B cell (primary cell): ENCODE measurements around the gene NELL1. TPM values are rescaled to one million over a fixed set of nuclear protein-coding genes. Genes with fewer than 3 reads are reported as not detected.

ENCODE experiments used
- ATAC-seq: fragments of 200-7000 bp; cut with Tn5 transposase; one replicate; pipeline ENCODE4 v1.10.0; 2021; ENCODE audit warnings: low read depth, mild to moderate bottlenecking, moderate number of reproducible peaks, moderate library complexity
- CTCF ChIA-PET: fragments of 350-600 bp; sonication (Branson Sonifier 250); formaldehyde crosslinking; loops from one replicate; lab custom pipeline; 2021; ENCODE audit warnings: antibody characterized with exemption, inconsistent platforms; lab: Charles Lee
- POLR2A ChIA-PET: fragments of 350-600 bp; sonication (Branson Sonifier 250); formaldehyde crosslinking; loops from one replicate; lab custom pipeline; 2021; ENCODE audit warnings: antibody characterized with exemption; lab: Charles Lee
- DNase-seq: peaks from one replicate; pipeline ENCODE4 v3.0.0; 2013
- H2AFZ ChIP-seq: 2 replicates; pipeline ENCODE4 v1.6.1; 2012; ENCODE audit warnings: mild to moderate bottlenecking, low read depth, low read length; ENCODE audit not compliant: insufficient read depth, poor library complexity, severe bottlenecking
- H3K27ac ChIP-seq, 2 donors: 1 replicate in 1 of 2; 2 replicates in 1 of 2; pipeline ENCODE4 v1.5.1; 2012 to 2013; ENCODE audit warnings: low read length in 2 of 2, mild to moderate bottlenecking in 2 of 2, moderate library complexity in 1 of 2
- H3K27me3 ChIP-seq, 4 experiments: fragments of 200-600 bp in 1 of 4; sonication (generic) in 1 of 4; replicated peaks in 1 of 4; 1 replicate in 2 of 4; 2 replicates in 2 of 4; pipeline versions ENCODE4 v1.6.1 to v1.7.0; 2013 to 2016; ENCODE audit warnings: low read length in 3 of 4, mild to moderate bottlenecking in 2 of 4, mixed read lengths in 1 of 4, moderate library complexity in 1 of 4; ENCODE audit not compliant: insufficient read depth in 4 of 4, control insufficient read depth in 3 of 4; ENCODE audit errors: control extremely low read depth in 1 of 4
- H3K36me3 ChIP-seq, 2 experiments: replicated peaks in 1 of 2; 1 replicate in 1 of 2; 2 replicates in 1 of 2; pipeline versions ENCODE4 v1.6.1 to v1.7.1; 2013; ENCODE audit warnings: low read length in 1 of 2; ENCODE audit not compliant: insufficient read depth in 2 of 2, control insufficient read depth in 1 of 2; ENCODE audit errors: control extremely low read depth in 1 of 2, extremely low read depth in 1 of 2
- H3K4me1 ChIP-seq, 2 donors: fragments of 200-600 bp in 1 of 2; sonication (generic) in 1 of 2; 1 replicate in 1 of 2; 2 replicates in 1 of 2; pipeline versions ENCODE4 v1.5.1 to v1.6.1; 2013 to 2017; ENCODE audit warnings: low read length in 2 of 2; ENCODE audit not compliant: control insufficient read depth in 2 of 2, insufficient read depth in 2 of 2
- H3K4me2 ChIP-seq: replicated peaks from 2 replicates; pipeline ENCODE3; 2012; ENCODE audit warnings: mild to moderate bottlenecking, low read depth, low read length; ENCODE audit not compliant: poor library complexity, severe bottlenecking
- H3K4me3 ChIP-seq, 5 experiments: fragments of 200-600 bp in 1 of 5; sonication (generic) in 1 of 5; 1 replicate in 3 of 5; 2 replicates in 2 of 5; pipeline versions ENCODE4 v1.5.1 to v1.7.0; 2011 to 2016; ENCODE audit warnings: low read length in 4 of 5, mild to moderate bottlenecking in 4 of 5, low read depth in 2 of 5, control low read depth in 1 of 5, moderate library complexity in 1 of 5; ENCODE audit not compliant: insufficient read depth in 1 of 5; ENCODE audit errors: control extremely low read depth in 1 of 5, extremely low read depth in 1 of 5
- H3K79me2 ChIP-seq: fragments of 200-600 bp; sonication (generic); one replicate; pipeline ENCODE4 v1.6.0; 2016; ENCODE audit warnings: low read length; ENCODE audit not compliant: control insufficient read depth, insufficient read depth
- H3K9ac ChIP-seq: fragments of 200-600 bp; sonication (generic); 2 replicates; pipeline ENCODE4 v1.6.1; 2017; ENCODE audit warnings: mild to moderate bottlenecking, low read length, moderate library complexity
- H3K9me3 ChIP-seq, 3 donors: one replicate each; pipeline versions ENCODE4 v1.6.1 to v1.7.1; 2013; ENCODE audit warnings: low read length in 2 of 3; ENCODE audit not compliant: control insufficient read depth in 2 of 3, insufficient read depth in 1 of 3; ENCODE audit errors: control extremely low read depth in 1 of 3
- H4K20me1 ChIP-seq: 2 replicates; pipeline ENCODE4 v1.6.0; 2012; ENCODE audit warnings: mild to moderate bottlenecking, low read length; ENCODE audit not compliant: insufficient read depth, control insufficient read depth, poor library complexity, severe bottlenecking
- H3K27ac Mint-ChIP-seq: one replicate; pipeline ENCODE4 v1.8.0; 2021; ENCODE audit warnings: mixed read lengths
- H3K27me3 Mint-ChIP-seq: one replicate; pipeline ENCODE4 v1.8.0; 2021; ENCODE audit warnings: mixed read lengths
- H3K4me1 Mint-ChIP-seq: one replicate; pipeline ENCODE4 v1.8.0; 2021; ENCODE audit warnings: mixed read lengths
- H3K4me3 Mint-ChIP-seq: one replicate; pipeline ENCODE4 v1.8.0; 2021; ENCODE audit warnings: mixed read lengths
- H3K9me3 Mint-ChIP-seq: one replicate; pipeline ENCODE4 v1.8.0; 2022; ENCODE audit warnings: mixed read lengths; ENCODE audit not compliant: insufficient read depth
- CTCF ChIP-seq: fragments of 200-600 bp; IDR thresholded peaks from one replicate; pipeline ENCODE4 v1.8.0; 2022; ENCODE audit warnings: antibody characterized with exemption, mild to moderate bottlenecking
- EZH2 ChIP-seq: IDR thresholded peaks from 2 replicates; pipeline ENCODE4 v1.6.1; 2012; ENCODE audit warnings: borderline replicate concordance, low read depth, mild to moderate bottlenecking, moderate library complexity, low read length; ENCODE audit not compliant: insufficient read depth, poor library complexity, severe bottlenecking
- WGBS: methylation state at CpG from one replicate; pipeline ENCODE4 v1.1.5; 2013; ENCODE audit warnings: missing lambda C conversion rate; ENCODE audit not compliant: insufficient coverage; 5-methylcytosine and 5-hydroxymethylcytosine counted together
- intact Hi-C: fragments of 100-400 bp; cut with micrococcal nuclease; formaldehyde crosslinking; loops from one replicate; pipeline ENCODE4 v1.10.0; 2022
- polyA plus RNA-seq: library from polyadenylated mRNA; depleted of rRNA; stranded (reverse); fragments of >200 nt; gene quantifications from 2 replicates; pipeline ENCODE4 v1.2.3, GENCODE V29; 2012
- total RNA-seq, 2 donors: library from RNA; stranded (reverse); fragments of 120-200 nt in 1 of 2; gene quantifications; 1 replicate in 1 of 2; 2 replicates in 1 of 2; pipeline versions ENCODE4 v1.2.3 to v1.2.4, GENCODE V29; 2013 to 2022

Gene NELL1
- total and polyA plus RNA-seq, 2 donors (not counting 1 experiment from before 2014, with no cell fraction given), result not detected

DNA sequence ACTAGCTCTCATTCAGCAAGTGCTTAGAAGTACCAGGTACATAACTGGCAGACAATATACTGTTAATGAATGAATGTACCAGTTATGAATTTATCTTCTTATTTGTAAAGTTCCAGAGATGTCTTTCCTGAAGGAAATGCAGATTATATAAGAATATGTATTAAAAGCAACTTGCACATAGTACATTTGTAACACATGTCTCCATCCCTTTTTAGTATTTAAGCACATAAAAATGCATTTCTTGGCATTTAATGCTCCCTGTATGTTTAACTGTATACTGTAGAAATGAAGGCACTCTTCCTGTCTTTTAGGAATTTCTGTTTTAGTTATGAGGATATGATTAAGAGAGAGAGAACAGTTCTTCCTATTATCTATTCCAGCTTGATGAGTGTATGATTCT lies 241.3 kb downstream of the NELL1 start:
- H3K4me3 ChIP-seq, result no peak overlapping the region
- no peak overlapping the region for H3K27ac ChIP-seq
- H3K79me2 ChIP-seq, result no peaks in the 10 kb centered on the region
- no peaks in the 10 kb centered on the region for H3K4me1 ChIP-seq
- no peaks in the 10 kb centered on the region for H3K36me3 ChIP-seq
- no peak overlapping the region for H3K9ac ChIP-seq
- POLR2A ChIA-PET, result no interaction called here
- ATAC-seq (no peak), DNase-seq (no peak)
- CTCF ChIA-PET, result no interaction called here
- H3K27me3 ChIP-seq, result no peaks in the 10 kb centered on the region
- Mint-ChIP-seq H3K27me3 (no peaks in the 10 kb centered on the region), H3K27ac (no peak overlapping the region), H3K4me1 (no peaks in the 10 kb centered on the region), H3K4me3 (no peak overlapping the region), H3K9me3 (no peaks in the 10 kb centered on the region)
- intact Hi-C loops, result no loop called here
- TF ChIP-seq CTCF (no peak), EZH2 (no peak)
- H3K9me3 ChIP-seq, result no peaks in the 10 kb centered on the region
- no peaks in the 10 kb centered on the region for H4K20me1 ChIP-seq
- H3K4me2 ChIP-seq, result no peak overlapping the region
- H2AFZ ChIP-seq, result no peak overlapping the region

- Mint-ChIP-seq H3K4me3 (no peak overlapping the region), H3K4me1 (no peaks in the 10 kb centered on the region), H3K27me3 (no peaks in the 10 kb centered on the region), H3K9me3 (no peaks in the 10 kb centered on the region), H3K27ac (no peak overlapping the region)
- H3K4me3 ChIP-seq, result no peak overlapping the region
- H3K4me1 ChIP-seq, result no peaks in the 10 kb centered on the region
- ChIA-PET CTCF (no interaction called here), POLR2A (no interaction called here)
- no peak overlapping the region for H3K9ac ChIP-seq
- WGBS, result 67% methylated on average over 1 of the region's 2 CpGs
- no peak for TF ChIP-seq CTCF
- no peak for TF ChIP-seq EZH2
- no peak overlapping the region for H3K27ac ChIP-seq
- DNase-seq, result no peak
- H3K9me3 ChIP-seq, result no peaks in the 10 kb centered on the region
- H3K4me2 ChIP-seq, result no peak overlapping the region
- no peak for ATAC-seq
- H2AFZ ChIP-seq, result no peak overlapping the region
- no peaks in the 10 kb centered on the region for H4K20me1 ChIP-seq
- no peaks in the 10 kb centered on the region for H3K36me3 ChIP-seq
- H3K27me3 ChIP-seq, result no peaks in the 10 kb centered on the region
- H3K79me2 ChIP-seq, result no peaks in the 10 kb centered on the region
- intact Hi-C loops, result no loop called here
These were observed 242.9 kb downstream of the NELL1 start for GRCh38 chr11:20912065-20912821.
